HAP-1 (cell line): ENCODE measurements around the gene STX18.
"Not testable (repeated sequence)": the region's sequence is repeated elsewhere in the genome, so short reads cannot be mapped to it uniquely, and the experiment has no call there.

Experiments used
- DNase-seq, 2 experiments: peaks; one replicate each; pipeline ENCODE4 v3.0.0-alpha.2; 2016 to 2020; ENCODE audit warnings: low spot score in 2 of 2
- H3K27me3 ChIP-seq: fragments of 250-450 bp; sonication (Bioruptor Pico); 2 replicates; pipeline ENCODE4 v1.5.1; 2020; ENCODE audit warnings: low read depth, mild to moderate bottlenecking, moderate library complexity
- H3K36me3 ChIP-seq: fragments of 250-450 bp; sonication (Bioruptor Pico); replicated peaks from 2 replicates; pipeline ENCODE4 v1.5.1; 2020; ENCODE audit warnings: mild to moderate bottlenecking
- H3K4me1 ChIP-seq: fragments of 250-450 bp; sonication (Bioruptor Pico); 2 replicates; pipeline ENCODE4 v1.5.1; 2020; ENCODE audit warnings: mild to moderate bottlenecking
- H3K4me3 ChIP-seq: fragments of 250-450 bp; sonication (Bioruptor Pico); 2 replicates; pipeline ENCODE4 v1.5.1; 2020; ENCODE audit warnings: mild to moderate bottlenecking, moderate library complexity
- H3K9me3 ChIP-seq: fragments of 250-450 bp; sonication (Bioruptor Pico); 2 replicates; pipeline ENCODE4 v1.5.1; 2020; ENCODE audit warnings: mild to moderate bottlenecking, moderate library complexity
- in situ Hi-C: fragments of 300-500 bp; cut with MboI; formaldehyde crosslinking; loops from 3 replicates; pipeline ENCODE4 v1.14.3; 2020; ENCODE audit warnings: low sequenced_read_pairs, inconsistent platforms, mixed read lengths

STX18 gene

GRCh38 chr4:4514786-4515185, 27.1 kb downstream of the STX18 start:
- no peak for DNase-seq
- Histone ChIP-seq H3K9me3 (no peaks in the 10 kb centered on the region), H3K27me3 (no peaks in the 10 kb centered on the region), H3K36me3 (no peaks in the 10 kb centered on the region; the same call in 1 of the 2 replicates), H3K4me1 (peaks cover 38% of the 10 kb centered on the region), H3K4me3 (no peak overlapping the region)
- in situ Hi-C loops: no loop called here

GRCh38 chr4:4512282-4512681, 29.6 kb downstream of the STX18 start:
- H3K4me1 ChIP-seq: peaks cover 21% of the 10 kb centered on the region
- no peak for DNase-seq
- no peaks in the 10 kb centered on the region for H3K27me3 ChIP-seq
- in situ Hi-C loops: no loop called here
- H3K36me3 ChIP-seq: no peaks in the 10 kb centered on the region; the same call in 1 of the 2 replicates
- H3K9me3 ChIP-seq: no peaks in the 10 kb centered on the region
- no peak overlapping the region for H3K4me3 ChIP-seq

- H3K9me3 ChIP-seq, H3K27me3 ChIP-seq, H3K4me1 ChIP-seq, H3K4me3 ChIP-seq, H3K36me3 ChIP-seq, in situ Hi-C loops, DNase-seq: not testable (repeated sequence)
Measured at GRCh38 chr4:4510641-4511040, 31.2 kb downstream of the STX18 start.

- Histone ChIP-seq H3K36me3 (no peaks in the 10 kb centered on the region; the same call in 1 of the 2 replicates), H3K4me1 (peaks cover 2% of the 10 kb centered on the region), H3K4me3 (no peak overlapping the region), H3K27me3 (no peaks in the 10 kb centered on the region), H3K9me3 (no peaks in the 10 kb centered on the region)
- no peak for DNase-seq
- in situ Hi-C loops: no loop called here
Measured at GRCh38 chr4:4509521-4509920, 32.3 kb downstream of the STX18 start.

GRCh38 chr4:4507923-4508322, 33.9 kb downstream of the STX18 start:
- in situ Hi-C loops: no loop called here
- no peak for DNase-seq
- H3K27me3 ChIP-seq: no peaks in the 10 kb centered on the region

GRCh38 chr4:4507403-4507802, 34.4 kb downstream of the STX18 start:
- no peaks in the 10 kb centered on the region; the same call in 1 of the 2 replicates for H3K36me3 ChIP-seq
- H3K27me3 ChIP-seq: no peaks in the 10 kb centered on the region
- in situ Hi-C loops: no loop called here
- no peaks in the 10 kb centered on the region for H3K9me3 ChIP-seq
- H3K4me1 ChIP-seq: peaks cover 21% of the 10 kb centered on the region
- no peak overlapping the region for H3K4me3 ChIP-seq
- no peak for DNase-seq

More at GRCh38 chr4:4507923-4508322, 33.9 kb downstream of the STX18 start:
- no peak overlapping the region for H3K4me3 ChIP-seq
- peaks cover 16% of the 10 kb centered on the region for H3K4me1 ChIP-seq
- no peaks in the 10 kb centered on the region for H3K9me3 ChIP-seq
- H3K36me3 ChIP-seq: no peaks in the 10 kb centered on the region; the same call in 1 of the 2 replicates

- DNase-seq: no peak
- Histone ChIP-seq H3K4me1 (peaks cover 26% of the 10 kb centered on the region), H3K4me3 (no peak overlapping the region), H3K27me3 (no peaks in the 10 kb centered on the region), H3K9me3 (no peaks in the 10 kb centered on the region), H3K36me3 (no peaks in the 10 kb centered on the region; the same call in 1 of the 2 replicates)
- in situ Hi-C loops: no loop called here
Measured at GRCh38 chr4:4506961-4507360, 34.9 kb downstream of the STX18 start.

GRCh38 chr4:4505211-4505610, 36.6 kb downstream of the STX18 start:
- H3K4me3 ChIP-seq, H3K9me3 ChIP-seq, H3K36me3 ChIP-seq, in situ Hi-C loops, H3K27me3 ChIP-seq, DNase-seq: not testable (repeated sequence)
- peaks cover 36% of the 10 kb centered on the region for H3K4me1 ChIP-seq

- H3K4me1 ChIP-seq: peaks cover 37% of the 10 kb centered on the region
- no peaks in the 10 kb centered on the region for H3K36me3 ChIP-seq
- H3K27me3 ChIP-seq: no peaks in the 10 kb centered on the region
- in situ Hi-C loops: no loop called here
- H3K4me3 ChIP-seq: no peak overlapping the region
- no peaks in the 10 kb centered on the region for H3K9me3 ChIP-seq
- no peak for DNase-seq
Measured at GRCh38 chr4:4504783-4505182, 37.1 kb downstream of the STX18 start.

GRCh38 chr4:4502694-4503311, 39.0 kb downstream of the STX18 start:
- no peaks in the 10 kb centered on the region for H3K9me3 ChIP-seq
- DNase-seq: peak; percentile 49
- H3K4me1 ChIP-seq: peaks cover 43% of the 10 kb centered on the region
- in situ Hi-C loops: no loop called here
- peak overlapping the region; percentile 9 for H3K4me3 ChIP-seq
- H3K36me3 ChIP-seq: no peaks in the 10 kb centered on the region
- no peaks in the 10 kb centered on the region for H3K27me3 ChIP-seq

GRCh38 chr4:4501679-4502078, 40.2 kb downstream of the STX18 start:
- H3K36me3 ChIP-seq: no peaks in the 10 kb centered on the region
- in situ Hi-C loops: no loop called here

GRCh38 chr4:4499438-4500123, 42.3 kb downstream of the STX18 start:
- no peaks in the 10 kb centered on the region for H3K9me3 ChIP-seq
- H3K36me3 ChIP-seq: no peaks in the 10 kb centered on the region
- peaks cover 44% of the 10 kb centered on the region for H3K4me1 ChIP-seq
- no peaks in the 10 kb centered on the region for H3K27me3 ChIP-seq
- no peak overlapping the region for H3K4me3 ChIP-seq
- DNase-seq: no peak
- in situ Hi-C loops: loop anchor here (25.0 kb wide), 2 partner anchors 363 to 488 kb away; partner anchors contain the start of gene MSX1

More at GRCh38 chr4:4501679-4502078, 40.2 kb downstream of the STX18 start:
- Histone ChIP-seq H3K27me3 (no peaks in the 10 kb centered on the region), H3K9me3 (no peaks in the 10 kb centered on the region), H3K4me3 (no peak overlapping the region), H3K4me1 (peaks cover 43% of the 10 kb centered on the region)
- DNase-seq: no peak

- Histone ChIP-seq H3K4me3 (no peak overlapping the region), H3K4me1 (peaks cover 32% of the 10 kb centered on the region), H3K27me3 (no peaks in the 10 kb centered on the region), H3K36me3 (no peaks in the 10 kb centered on the region), H3K9me3 (no peaks in the 10 kb centered on the region)
- DNase-seq: no peak
- in situ Hi-C loops: loop anchor here (25.0 kb wide), 2 partner anchors 366 to 491 kb away; partner anchors contain the start of gene MSX1
Measured at GRCh38 chr4:4496592-4497372, 45.1 kb downstream of the STX18 start.

GRCh38 chr4:4494882-4495281, 47.0 kb downstream of the STX18 start:
- no peaks in the 10 kb centered on the region for H3K9me3 ChIP-seq

More at GRCh38 chr4:4494882-4495281, 47.0 kb downstream of the STX18 start:
- no peaks in the 10 kb centered on the region for H3K27me3 ChIP-seq
- in situ Hi-C loops: loop anchor here (25.0 kb wide), 2 partner anchors 367 to 492 kb away; partner anchors contain the start of gene MSX1
- DNase-seq: no peak
- H3K4me1 ChIP-seq: peaks cover 42% of the 10 kb centered on the region
- H3K36me3 ChIP-seq: no peaks in the 10 kb centered on the region
- H3K4me3 ChIP-seq: no peak overlapping the region
